Astrocyte (in vitro differentiated cells and primary cell): Measurements from ENCODE around the gene CSMD2. TPM values are rescaled to one million over a fixed set of nuclear protein-coding genes. Genes with fewer than 3 reads are reported as not detected.

ENCODE experiments used
- DNase-seq: peaks from one replicate; pipeline ENCODE4 v3.0.0-alpha.2; 2010; ENCODE audit warnings: low read depth
- FAIRE-seq: peaks from 2 replicates; lab custom pipeline; 2011; peaks lifted over from hg19 to GRCh38; lab: Jason Lieb, UNC
- H2AFZ ChIP-seq: 2 replicates; pipeline ENCODE4 v1.6.0; 2012; ENCODE audit warnings: low read depth, low read length, inconsistent platforms
- H3K27ac ChIP-seq: 2 replicates; pipeline ENCODE4 v1.5.1; 2011; ENCODE audit warnings: low read depth, low read length, inconsistent platforms
- H3K27me3 ChIP-seq: 2 replicates; pipeline ENCODE4 v1.6.0; 2011; ENCODE audit warnings: low read length, inconsistent platforms; ENCODE audit not compliant: insufficient read depth
- H3K36me3 ChIP-seq: 2 replicates; pipeline ENCODE4 v1.5.1; 2011; ENCODE audit warnings: low read length, inconsistent platforms; ENCODE audit not compliant: insufficient read depth
- H3K4me1 ChIP-seq: 2 replicates; pipeline ENCODE4 v1.5.1; 2011; ENCODE audit warnings: low read length, inconsistent platforms; ENCODE audit not compliant: insufficient read depth
- H3K4me2 ChIP-seq: 2 replicates; pipeline ENCODE4 v1.6.0; 2012; ENCODE audit warnings: low read length, inconsistent platforms
- H3K4me3 ChIP-seq: 2 replicates; pipeline ENCODE4 v1.5.1; 2011; ENCODE audit warnings: low read depth, mild to moderate bottlenecking, low read length, inconsistent platforms; ENCODE audit not compliant: insufficient read depth
- H3K79me2 ChIP-seq: 2 replicates; pipeline ENCODE4 v1.6.0; 2012; ENCODE audit warnings: mild to moderate bottlenecking, low read length, inconsistent platforms; ENCODE audit not compliant: insufficient read depth
- H3K9ac ChIP-seq: 2 replicates; pipeline ENCODE4 v1.6.0; 2012; ENCODE audit warnings: mild to moderate bottlenecking, low read length, inconsistent platforms
- H3K9me3 ChIP-seq: 2 replicates; pipeline ENCODE4 v1.5.1; 2012; ENCODE audit warnings: low read depth, mild to moderate bottlenecking, low read length, inconsistent platforms; ENCODE audit not compliant: insufficient read depth
- H4K20me1 ChIP-seq: 2 replicates; pipeline ENCODE4 v1.6.0; 2012; ENCODE audit warnings: low read length, inconsistent platforms; ENCODE audit not compliant: insufficient read depth
- H3K27ac Mint-ChIP-seq: one replicate; pipeline ENCODE4 v1.8.0; 2021; ENCODE audit warnings: mild to moderate bottlenecking, mixed read lengths; ENCODE audit not compliant: unreplicated experiment
- H3K27me3 Mint-ChIP-seq: one replicate; pipeline ENCODE4 v1.8.0; 2021; ENCODE audit warnings: low read depth, mixed read lengths; ENCODE audit not compliant: unreplicated experiment
- H3K36me3 Mint-ChIP-seq: one replicate; pipeline ENCODE4 v1.8.0; 2021; ENCODE audit warnings: low read depth, mixed read lengths; ENCODE audit not compliant: unreplicated experiment
- H3K4me1 Mint-ChIP-seq: one replicate; pipeline ENCODE4 v1.8.0; 2021; ENCODE audit warnings: low read depth, mixed read lengths; ENCODE audit not compliant: unreplicated experiment
- H3K4me3 Mint-ChIP-seq: one replicate; pipeline ENCODE4 v1.8.0; 2021; ENCODE audit warnings: mild to moderate bottlenecking, moderate library complexity, mixed read lengths; ENCODE audit not compliant: unreplicated experiment
- H3K9me3 Mint-ChIP-seq: one replicate; pipeline ENCODE4 v1.8.0; 2021; ENCODE audit warnings: mild to moderate bottlenecking, mixed read lengths; ENCODE audit not compliant: unreplicated experiment
- EZH2 ChIP-seq: IDR thresholded peaks from 2 replicates; pipeline ENCODE4 v1.6.1; 2012; ENCODE audit warnings: mild to moderate bottlenecking, low read length, inconsistent platforms; ENCODE audit not compliant: insufficient read depth
- total RNA-seq: library from RNA; stranded (reverse); gene quantifications from 2 replicates; pipeline ENCODE4 v1.2.1, GENCODE V29; 2021
- TF ChIP-seq, protein P1 (sequence below): IDR thresholded peaks from 2 replicates; pipeline ENCODE4 v1.5.1; 2011; ENCODE audit warnings: low read depth, mild to moderate bottlenecking, inconsistent platforms, low read length, moderate library complexity; ENCODE audit not compliant: insufficient read depth

The CSMD2 gene
- total RNA-seq, 1 donor from 2014 or later, result 11.1 TPM

DNA sequence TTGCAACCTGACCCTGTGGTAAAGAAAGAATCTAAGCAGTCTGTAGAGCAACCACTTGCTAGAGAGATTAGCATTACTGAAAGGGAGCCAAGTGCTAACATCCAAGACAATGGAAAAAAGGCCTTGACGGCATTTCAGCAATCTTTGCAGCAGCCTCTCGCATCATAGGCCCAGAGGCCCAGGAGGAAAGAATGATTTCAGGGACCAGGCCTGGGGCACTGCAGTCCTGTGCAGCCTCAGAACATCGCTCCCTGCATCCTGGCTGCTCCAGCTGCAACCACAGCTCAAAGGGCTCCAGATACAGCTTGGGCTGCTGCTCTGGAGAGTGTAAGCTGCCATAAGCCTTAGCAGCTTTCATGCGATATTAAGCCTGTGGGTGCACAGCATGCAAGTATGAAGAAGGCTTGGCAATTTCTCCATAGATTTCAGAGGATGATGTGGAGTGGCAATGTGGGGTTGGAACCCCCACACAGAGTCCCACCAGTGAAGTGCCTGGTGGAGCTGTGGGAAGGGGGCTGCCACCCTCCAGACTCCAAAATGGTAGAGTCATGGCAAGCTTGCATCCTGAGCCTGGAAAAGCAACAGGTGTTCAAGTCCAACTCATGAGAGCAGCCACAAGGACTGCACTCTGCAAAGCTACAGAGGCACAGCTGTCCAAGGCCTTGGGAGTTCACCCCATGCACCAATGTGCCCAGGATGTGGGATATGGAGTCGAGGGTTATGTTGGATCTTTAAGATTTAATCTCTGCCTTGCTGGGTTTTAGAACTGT lies 411.8 kb downstream of the CSMD2 start:
- H2AFZ ChIP-seq, result no peak overlapping the region
- H3K4me3 ChIP-seq, result no peak overlapping the region
- H4K20me1 ChIP-seq, result no peaks in the 10 kb centered on the region
- H3K4me1 Mint-ChIP-seq, result no peaks in the 10 kb centered on the region
- DNase-seq, result no peak
- H3K27ac ChIP-seq, result no peak overlapping the region
- peaks cover 8% of the 10 kb centered on the region for H3K36me3 Mint-ChIP-seq
- H3K27me3 Mint-ChIP-seq, result peaks cover 5% of the 10 kb centered on the region
- H3K4me3 Mint-ChIP-seq, result no peak overlapping the region
- no peaks in the 10 kb centered on the region for H3K9me3 ChIP-seq
- no peak for FAIRE-seq
- H3K27ac Mint-ChIP-seq, result no peak overlapping the region
- H3K9ac ChIP-seq, result no peak overlapping the region
- no peaks in the 10 kb centered on the region for H3K79me2 ChIP-seq
- H3K9me3 Mint-ChIP-seq, result peaks cover 6% of the 10 kb centered on the region
- H3K4me1 ChIP-seq, result no peaks in the 10 kb centered on the region
- no peak for TF ChIP-seq EZH2
- TF ChIP-seq, protein P1, sequence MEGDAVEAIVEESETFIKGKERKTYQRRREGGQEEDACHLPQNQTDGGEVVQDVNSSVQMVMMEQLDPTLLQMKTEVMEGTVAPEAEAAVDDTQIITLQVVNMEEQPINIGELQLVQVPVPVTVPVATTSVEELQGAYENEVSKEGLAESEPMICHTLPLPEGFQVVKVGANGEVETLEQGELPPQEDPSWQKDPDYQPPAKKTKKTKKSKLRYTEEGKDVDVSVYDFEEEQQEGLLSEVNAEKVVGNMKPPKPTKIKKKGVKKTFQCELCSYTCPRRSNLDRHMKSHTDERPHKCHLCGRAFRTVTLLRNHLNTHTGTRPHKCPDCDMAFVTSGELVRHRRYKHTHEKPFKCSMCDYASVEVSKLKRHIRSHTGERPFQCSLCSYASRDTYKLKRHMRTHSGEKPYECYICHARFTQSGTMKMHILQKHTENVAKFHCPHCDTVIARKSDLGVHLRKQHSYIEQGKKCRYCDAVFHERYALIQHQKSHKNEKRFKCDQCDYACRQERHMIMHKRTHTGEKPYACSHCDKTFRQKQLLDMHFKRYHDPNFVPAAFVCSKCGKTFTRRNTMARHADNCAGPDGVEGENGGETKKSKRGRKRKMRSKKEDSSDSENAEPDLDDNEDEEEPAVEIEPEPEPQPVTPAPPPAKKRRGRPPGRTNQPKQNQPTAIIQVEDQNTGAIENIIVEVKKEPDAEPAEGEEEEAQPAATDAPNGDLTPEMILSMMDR, result no peak
- no peaks in the 10 kb centered on the region for H3K36me3 ChIP-seq
- no peak overlapping the region for H3K4me2 ChIP-seq
- H3K27me3 ChIP-seq, result no peaks in the 10 kb centered on the region

DNA sequence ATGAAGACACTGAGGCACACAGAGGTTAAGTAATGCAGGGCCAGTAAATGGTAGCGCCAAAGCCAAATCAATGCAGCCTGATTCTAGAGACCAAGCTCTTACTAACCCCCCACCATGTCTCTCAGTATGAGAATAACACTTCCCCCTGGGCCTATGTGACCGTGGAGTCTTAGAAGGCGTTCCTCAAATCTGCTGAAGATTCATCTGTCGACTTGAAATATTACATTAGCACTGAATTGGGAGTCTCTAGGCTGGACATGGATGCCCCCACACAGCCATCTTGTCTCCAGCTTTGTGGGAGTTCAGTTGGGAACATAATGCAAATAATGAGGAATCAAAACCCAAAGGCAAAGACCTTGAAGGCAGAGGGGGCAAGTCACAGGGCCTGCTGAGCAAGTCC lies 419.1 kb downstream of the CSMD2 start:
- Mint-ChIP-seq H3K4me3 (no peak overlapping the region), H3K27me3 (no peaks in the 10 kb centered on the region), H3K27ac (no peak overlapping the region), H3K36me3 (peaks cover 10% of the 10 kb centered on the region), H3K9me3 (peaks cover 2% of the 10 kb centered on the region), H3K4me1 (no peaks in the 10 kb centered on the region)
- TF ChIP-seq, protein P1, result no peak
- no peak for TF ChIP-seq EZH2
- Histone ChIP-seq H3K36me3 (peaks cover 2% of the 10 kb centered on the region), H3K27me3 (no peaks in the 10 kb centered on the region), H3K4me3 (no peak overlapping the region), H3K79me2 (no peaks in the 10 kb centered on the region), H4K20me1 (no peaks in the 10 kb centered on the region), H3K9ac (no peak overlapping the region), H3K4me2 (no peak overlapping the region), H3K9me3 (no peaks in the 10 kb centered on the region), H3K27ac (no peak overlapping the region), H2AFZ (no peak overlapping the region), H3K4me1 (no peaks in the 10 kb centered on the region)
- FAIRE-seq (no peak), DNase-seq (no peak)
